GM18517 (cell line): Measurements from ENCODE around the gene SYNGR2.
A peak's percentile ranks its signal among the peaks of the same experiment; 100 is the strongest.
"Not testable (repeated sequence)": the region's sequence is repeated elsewhere in the genome, so short reads cannot be mapped to it uniquely, and the experiment has no call there.

Experiments
- ATAC-seq: cut with Tn5 transposase; IDR thresholded peaks from one replicate; pipeline ENCODE4 v1.9.1; 2021; ENCODE audit warnings: mild to moderate bottlenecking, moderate library complexity; ENCODE audit not compliant: unreplicated experiment

Gene SYNGR2

DNA sequence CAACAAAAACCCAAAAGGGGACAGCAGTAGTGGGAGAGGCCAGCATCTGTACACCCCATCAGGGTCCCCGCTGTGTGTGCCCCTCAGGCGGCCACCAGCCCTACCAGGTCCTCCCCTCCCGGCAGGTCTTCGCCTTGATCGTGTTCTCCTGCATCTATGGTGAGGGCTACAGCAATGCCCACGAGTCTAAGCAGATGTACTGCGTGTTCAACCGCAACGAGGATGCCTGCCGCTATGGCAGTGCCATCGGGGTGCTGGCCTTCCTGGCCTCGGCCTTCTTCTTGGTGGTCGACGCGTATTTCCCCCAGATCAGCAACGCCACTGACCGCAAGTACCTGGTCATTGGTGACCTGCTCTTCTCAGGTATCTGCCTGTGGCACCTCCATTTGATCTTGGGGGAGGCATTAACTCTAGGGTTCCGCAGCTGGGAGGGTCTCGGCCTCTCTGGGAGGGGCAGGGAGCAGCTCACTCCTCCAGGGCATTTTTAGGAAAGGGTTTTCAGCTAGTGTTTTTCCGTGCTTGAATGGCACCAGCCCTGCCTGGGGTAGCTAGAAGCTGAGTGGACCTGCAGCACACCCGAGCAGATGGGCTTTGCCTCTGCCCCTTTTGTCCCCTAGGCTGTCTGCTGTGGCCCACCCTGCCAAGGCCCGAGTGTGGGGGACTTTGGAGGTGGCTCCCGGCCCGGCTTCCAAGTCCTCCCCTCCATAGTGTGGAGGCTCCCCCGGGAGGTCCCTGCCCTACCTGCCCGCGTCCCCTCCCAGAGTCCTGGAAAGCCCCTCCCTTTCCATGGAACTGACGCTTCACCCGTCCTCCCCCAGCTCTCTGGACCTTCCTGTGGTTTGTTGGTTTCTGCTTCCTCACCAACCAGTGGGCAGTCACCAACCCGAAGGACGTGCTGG lies 2.6 kb downstream of the SYNGR2 start:
- ATAC-seq: no peak

DNA sequence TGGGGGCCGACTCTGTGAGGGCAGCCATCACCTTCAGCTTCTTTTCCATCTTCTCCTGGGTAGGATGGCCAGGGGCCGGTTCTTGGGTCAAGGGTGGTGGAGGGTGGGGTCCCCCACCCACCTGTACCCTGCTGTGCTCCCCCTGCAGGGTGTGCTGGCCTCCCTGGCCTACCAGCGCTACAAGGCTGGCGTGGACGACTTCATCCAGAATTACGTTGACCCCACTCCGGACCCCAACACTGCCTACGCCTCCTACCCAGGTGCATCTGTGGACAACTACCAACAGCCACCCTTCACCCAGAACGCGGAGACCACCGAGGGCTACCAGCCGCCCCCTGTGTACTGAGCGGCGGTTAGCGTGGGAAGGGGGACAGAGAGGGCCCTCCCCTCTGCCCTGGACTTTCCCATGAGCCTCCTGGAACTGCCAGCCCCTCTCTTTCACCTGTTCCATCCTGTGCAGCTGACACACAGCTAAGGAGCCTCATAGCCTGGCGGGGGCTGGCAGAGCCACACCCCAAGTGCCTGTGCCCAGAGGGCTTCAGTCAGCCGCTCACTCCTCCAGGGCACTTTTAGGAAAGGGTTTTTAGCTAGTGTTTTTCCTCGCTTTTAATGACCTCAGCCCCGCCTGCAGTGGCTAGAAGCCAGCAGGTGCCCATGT lies 3.3 kb downstream of the SYNGR2 start:
- not testable (repeated sequence) for ATAC-seq

DNA sequence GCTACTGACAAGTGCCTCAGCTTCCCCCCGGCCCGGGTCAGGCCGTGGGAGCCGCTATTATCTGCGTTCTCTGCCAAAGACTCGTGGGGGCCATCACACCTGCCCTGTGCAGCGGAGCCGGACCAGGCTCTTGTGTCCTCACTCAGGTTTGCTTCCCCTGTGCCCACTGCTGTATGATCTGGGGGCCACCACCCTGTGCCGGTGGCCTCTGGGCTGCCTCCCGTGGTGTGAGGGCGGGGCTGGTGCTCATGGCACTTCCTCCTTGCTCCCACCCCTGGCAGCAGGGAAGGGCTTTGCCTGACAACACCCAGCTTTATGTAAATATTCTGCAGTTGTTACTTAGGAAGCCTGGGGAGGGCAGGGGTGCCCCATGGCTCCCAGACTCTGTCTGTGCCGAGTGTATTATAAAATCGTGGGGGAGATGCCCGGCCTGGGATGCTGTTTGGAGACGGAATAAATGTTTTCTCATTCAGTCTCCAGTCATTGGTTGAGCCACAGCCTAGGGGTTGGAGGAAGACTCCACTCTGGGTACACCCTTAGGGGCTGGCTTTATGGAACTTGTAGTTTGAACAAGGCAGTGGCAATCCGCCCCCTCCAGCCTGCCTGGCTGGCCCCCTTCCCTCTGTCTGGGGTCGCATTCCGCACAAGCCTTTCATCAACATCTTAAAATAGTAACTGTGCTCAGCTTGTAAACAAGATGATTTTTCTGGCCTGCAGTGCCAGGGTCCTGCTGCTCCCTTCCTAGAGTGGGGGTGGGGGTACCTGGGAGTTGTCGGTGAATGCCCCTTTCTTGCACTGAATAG lies 4.1 kb downstream of the SYNGR2 start:
- ATAC-seq: no peak

DNA sequence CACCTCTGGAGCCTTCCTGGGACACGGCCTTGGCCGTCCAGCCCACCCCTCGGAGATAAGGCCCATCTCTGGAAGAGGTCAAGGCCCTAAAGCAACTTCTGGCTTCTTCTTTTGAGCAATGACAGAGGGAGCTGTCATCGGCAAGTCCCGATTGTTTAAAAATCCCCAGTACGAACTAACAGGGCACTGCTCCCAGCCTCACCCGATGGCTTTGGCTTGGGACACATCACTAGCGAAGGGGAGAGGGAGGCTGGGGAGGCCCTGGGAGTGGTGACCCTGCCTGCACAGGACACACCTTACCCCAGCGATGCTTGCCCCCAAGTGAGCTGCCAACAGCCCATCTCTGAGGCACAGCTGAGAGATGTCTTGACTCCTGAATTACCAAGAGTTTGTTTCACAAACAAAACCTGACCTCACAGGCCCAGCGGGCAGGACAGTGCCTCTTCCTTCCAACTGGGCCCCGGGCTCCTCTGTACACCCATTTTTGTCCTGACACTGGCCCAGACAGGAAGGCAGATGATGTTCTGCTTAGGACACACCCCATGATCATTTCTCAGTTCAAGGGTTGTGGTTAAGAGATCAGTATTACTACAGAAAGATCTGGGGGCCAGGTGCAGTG lies 4.8 kb downstream of the SYNGR2 start:
- ATAC-seq: no peak

DNA sequence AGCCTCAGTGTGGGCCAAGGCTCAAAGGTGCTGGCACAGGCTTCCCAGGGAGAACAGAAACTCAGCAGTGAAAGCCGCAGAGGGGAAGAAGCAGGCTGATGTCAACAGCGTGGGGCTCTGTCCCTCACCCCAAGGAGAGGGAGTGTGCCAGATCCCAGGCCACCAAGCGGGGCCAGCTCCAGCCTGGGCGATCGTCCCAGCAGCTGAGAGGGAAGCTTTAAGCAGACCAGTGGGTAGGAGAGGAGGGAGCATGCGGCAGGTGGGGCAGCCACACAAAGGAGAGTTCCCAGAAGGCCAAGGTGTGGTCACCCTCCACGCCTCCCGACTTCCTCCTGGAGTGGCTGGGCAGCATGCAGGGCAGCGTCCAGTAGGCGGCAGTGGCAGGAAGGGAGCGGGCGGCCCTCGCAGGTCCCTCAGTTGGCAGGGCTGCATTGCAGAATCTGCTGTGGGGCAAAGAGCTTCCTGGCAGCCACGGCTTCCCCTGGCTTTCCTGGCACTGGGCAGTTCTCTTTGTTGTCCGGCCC lies 6.0 kb downstream of the SYNGR2 start:
- ATAC-seq: no peak

DNA sequence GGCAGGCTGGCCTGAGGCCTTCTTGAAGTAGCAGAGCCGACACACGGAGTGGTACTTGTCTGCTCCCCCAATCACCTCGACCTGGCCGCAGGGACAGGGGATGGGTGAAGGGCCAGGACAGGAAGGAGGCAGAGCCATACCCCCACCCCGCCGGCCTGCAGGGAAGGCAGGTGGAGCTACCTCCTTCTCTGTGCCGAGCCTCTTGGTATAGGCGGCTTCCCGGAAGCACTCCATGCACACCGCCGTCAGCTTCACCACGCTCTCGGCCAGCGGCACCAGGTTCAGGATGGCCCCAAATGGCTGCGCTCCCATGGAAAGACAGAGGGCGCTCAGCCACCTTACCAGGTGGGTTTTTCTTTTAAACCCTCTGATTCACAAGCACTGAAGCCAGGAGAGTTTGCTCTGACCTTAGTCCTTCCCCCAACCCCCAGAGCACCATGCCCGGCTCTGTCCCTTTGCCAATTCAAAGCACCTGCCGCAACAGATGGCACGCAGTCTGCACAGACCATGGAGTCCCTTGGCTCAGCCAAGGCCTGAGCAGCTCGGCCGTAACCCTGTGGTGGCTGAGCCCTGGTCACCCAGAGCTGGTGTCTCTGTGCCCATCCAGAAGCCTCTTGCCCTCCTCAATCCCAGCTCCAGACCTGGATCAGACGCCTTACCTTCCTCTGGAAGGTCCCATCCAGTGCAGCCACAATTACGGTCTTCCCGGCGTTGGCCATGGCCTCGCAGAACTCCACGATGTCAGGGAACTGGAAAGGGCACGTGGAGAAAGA lies 6.7 kb downstream of the SYNGR2 start:
- ATAC-seq: no peak

DNA sequence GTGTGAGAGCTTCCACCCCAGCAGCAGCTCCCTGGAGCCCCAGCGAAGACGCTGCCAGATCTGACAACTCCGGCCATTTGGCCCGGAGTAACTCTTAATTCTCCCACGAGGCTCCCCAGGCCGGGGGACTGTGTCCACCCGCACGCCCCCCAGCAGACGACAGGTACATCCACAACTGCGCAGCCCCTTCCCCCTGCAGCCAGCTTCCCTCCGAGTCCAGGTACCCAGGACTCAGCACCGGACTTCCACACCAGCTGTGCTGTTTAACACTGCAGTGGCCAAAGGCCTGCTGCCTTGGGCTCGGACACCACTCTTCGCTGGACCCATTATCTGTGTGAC lies 7.2 kb downstream of the SYNGR2 start:
- ATAC-seq: no peak

DNA sequence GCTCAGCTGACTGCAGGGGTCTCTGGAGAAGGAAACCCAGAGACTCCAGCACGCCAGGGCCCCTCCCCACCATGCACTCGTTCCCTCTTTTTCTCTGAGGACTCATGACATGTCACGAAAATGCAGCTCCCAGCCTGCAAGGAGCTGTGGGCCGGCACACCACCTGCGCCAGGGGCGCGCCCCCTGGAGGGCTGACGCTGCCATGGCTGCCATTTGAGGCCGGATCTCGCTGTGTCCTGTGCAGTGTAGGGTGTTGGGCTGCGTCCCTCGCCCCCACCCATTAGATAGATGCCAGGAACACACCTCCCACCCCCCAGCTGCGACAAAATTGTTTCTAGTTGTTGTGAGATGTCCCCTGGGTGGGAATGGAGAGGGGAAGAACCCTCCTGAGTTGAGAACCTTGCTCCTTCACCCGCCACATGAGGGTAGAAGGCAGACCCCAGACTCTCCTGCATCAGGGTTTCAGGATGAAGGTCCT lies 8.2 kb downstream of the SYNGR2 start:
- no peak for ATAC-seq

DNA sequence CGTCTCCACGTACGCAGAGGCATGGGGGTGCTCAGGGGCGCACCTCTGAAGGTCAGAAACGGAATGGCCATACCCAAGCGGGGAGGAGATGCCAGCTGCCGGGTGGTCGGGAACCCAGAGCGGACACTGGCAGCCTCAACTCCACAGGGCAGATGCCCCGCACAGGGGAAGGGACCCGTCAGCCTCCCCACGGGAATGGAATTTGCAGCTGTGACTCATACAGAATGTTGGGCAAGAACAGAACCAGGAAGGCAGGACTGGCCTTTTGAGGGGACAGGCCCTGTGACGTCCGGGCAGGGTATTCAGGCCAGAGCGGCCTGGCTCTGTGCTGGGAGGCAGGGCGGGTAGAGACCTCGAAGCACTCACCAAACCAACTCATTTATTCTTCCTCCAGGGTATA lies 11.0 kb downstream of the SYNGR2 start:
- ATAC-seq: no peak

DNA sequence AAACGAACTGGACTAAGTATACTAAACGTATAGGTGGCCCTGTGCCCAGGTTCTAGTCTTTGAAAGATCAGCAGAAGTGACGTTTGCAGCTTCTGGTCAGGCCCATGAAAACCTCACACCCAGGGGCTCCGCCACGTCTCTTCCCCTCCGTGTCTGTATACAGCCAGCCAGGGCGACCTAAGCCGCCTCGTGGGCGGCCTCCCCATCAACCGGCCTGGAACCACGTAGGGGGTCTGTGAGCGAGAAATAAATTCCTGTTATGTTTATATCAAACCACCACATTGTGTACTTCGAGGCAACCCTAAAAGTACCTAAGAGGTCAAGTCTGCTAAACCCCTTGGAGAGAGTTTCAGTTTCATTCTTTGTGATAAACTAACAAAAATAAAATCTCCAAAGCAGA lies 11.7 kb downstream of the SYNGR2 start:
- ATAC-seq: no peak

DNA sequence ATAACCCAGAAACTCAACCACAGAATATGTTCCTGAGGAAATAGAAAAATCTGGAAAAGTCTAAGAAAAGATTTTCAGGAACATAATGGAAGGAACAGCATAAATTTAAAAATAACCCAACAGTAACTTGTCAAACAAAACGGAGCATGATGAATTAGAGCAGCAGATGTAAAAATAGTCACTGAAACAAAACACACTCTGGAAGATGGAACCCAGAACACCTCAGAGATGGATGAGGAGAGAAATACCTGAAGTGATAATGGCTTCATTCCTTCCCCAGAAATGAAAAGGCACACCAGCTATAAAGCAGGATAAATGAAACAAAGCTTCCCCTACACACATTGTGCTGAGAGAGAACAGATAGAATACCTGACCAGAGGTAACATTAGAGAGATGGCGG lies 12.1 kb downstream of the SYNGR2 start:
- no peak for ATAC-seq

DNA sequence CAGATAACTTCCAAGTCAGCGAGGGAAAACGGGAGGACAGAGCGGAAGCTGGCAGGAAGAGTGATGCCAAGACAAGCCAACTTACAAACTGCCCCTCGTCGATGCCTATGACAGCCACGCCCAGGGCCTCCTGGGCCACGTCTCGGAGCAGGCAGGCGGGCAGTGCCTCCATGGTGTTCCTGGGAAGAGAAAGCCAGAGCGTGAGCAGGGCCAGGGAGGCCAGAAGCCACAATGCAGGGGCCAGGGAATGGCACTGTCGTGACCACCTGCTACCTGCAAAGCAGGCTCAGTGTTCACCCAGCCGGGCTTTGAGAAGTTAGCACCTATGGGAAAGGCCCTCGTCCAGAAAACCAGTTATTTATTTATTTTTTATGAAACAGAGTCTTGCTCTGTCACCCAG lies 14.1 kb downstream of the SYNGR2 start:
- ATAC-seq: no peak

DNA sequence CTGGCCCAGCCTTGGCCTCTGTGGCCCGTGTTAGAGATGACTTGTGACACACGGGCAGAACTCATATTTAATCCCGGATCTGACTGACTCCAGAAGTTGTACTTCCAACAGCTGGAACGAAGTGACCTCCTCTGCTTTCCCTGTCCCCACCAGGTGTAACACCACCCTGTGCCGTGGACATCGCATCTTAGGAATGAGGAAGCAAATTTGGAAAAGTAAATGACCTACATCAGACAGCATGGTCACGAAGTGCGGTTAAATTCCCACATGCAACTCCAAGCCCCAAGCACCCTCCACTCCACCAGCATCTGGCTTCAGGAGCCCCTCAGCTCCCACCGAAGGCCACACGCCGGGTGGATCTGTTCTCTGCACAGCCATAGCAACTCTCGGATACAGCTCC lies 15.5 kb downstream of the SYNGR2 start:
- ATAC-seq: no peak

DNA sequence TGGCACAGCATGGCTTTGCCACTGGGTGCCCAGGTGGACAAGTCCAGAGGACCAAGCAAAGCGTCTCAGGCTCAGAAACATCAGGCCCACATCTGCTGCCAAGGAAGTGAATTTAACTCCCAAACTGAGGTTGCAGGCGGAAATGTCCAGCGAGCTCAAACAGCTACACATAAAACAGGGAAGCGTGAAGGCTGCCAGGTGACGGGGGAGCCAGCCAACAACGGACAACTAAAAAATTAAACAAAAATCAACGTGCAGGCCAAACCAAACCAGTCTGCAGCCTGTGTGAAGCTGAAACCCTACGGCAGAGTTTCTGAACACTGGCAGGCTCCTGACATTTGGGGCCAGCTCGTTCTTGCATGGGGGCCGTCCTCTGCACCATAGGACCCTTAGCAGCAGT lies 16.0 kb downstream of the SYNGR2 start:
- ATAC-seq: no peak

DNA sequence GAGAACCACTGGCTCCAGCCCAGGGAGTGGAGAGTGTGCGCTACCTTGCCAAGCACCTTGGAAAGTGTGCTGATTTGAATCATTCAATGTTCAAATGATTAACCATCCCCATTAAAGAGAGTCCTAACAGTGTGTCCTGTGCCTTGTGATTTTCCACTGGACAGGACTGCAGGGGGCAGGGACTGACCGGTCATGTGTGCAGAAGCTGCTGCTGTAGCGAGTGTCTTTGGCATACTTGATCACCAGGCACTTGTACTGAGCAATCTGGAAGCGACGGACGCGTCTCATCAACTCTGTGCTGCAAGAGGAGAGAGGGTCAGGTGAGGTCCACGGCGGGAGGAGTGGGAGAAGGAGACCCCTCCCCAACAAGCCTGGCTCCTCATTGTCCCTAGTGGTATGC lies 16.5 kb downstream of the SYNGR2 start:
- no peak for ATAC-seq

DNA sequence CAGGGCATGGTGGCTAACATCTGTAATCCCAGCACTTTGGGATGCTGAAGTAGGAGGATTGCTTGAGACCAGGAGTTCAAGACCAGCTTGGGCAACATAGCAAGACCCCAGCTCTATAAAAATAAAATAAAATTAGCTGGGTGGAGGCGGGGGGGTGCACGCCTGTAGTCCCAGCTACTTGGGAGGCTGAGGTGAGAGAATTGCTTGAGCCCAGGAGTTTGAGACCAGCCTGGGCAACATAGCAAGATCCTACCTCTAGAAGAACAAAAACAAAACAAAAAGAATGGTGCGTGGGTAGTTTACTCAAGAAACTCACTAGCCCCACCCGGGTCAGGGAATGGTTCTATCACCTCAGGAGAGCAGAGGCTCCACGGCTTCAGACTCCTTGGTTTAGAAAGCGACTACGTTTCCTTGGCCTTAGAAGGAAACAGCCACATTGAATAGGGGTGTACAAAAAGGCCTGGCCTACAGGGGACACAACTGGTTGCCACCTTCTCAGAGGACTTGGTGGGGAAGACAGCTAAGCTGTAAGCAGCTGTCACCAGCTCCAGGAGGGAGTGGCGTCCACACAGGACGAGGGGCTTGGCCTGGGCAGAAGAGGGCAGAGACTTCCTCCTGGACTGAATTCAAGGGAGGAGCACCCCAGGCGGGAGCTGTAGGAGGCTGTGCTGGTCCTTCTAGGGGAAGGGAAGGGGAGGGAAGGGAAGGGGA lies 17.8 kb downstream of the SYNGR2 start:
- no peak for ATAC-seq

DNA sequence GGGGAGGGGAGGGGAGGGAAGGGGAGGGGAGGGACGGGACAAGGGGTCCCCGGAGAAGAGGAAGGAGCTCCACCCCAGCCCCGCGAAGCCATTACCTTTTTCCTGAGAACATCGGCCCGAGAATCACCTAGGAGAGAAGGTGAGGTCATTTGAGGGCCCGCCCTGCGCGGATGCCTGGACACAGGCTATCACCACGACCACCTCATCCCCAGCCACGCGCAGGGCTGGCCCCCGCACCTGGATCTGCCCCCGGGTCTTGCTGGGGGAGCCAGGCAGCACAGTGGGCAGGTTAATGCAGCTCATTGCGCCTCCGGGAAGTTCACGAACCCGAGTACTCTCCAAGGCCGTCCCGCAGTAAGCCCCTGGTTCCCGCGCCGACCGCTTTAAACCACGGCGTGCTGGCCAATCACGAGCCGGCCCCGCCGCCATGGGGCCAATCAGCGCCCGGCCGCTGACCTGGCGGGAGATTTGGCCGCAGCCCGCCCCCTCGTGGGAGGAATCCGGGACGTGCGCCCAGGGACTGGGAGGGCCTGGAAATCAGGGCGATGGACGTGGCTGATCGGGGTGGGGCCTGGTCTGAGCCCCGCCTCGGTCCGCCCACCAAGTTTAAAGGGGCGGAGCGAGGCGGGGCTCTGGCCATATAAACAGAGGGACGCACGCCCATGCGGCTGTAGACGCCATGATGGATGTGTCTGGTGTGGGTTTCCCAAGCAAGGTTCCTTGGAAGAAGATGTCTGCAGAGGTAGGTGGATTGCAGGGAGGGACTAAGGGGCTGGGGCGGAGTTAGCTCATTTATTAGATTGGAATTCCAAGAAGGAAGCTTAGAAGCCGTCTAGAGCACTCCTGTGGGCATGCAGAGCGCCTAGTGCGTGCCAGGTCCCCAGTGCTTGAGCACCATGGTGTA lies 18.6 kb downstream of the SYNGR2 start, which contains the start of the genes AFMID and TK1:
TSS of gene AFMID (plus strand) at position 671 of the 904 bp plus-strand sequence. CDS start at position 680, 9 bp downstream.
TSS of gene TK1 (minus strand) at position 361 of the 904 bp plus-strand sequence. CDS start at position 303, 58 bp downstream.
- ATAC-seq: peak; percentile 74

DNA sequence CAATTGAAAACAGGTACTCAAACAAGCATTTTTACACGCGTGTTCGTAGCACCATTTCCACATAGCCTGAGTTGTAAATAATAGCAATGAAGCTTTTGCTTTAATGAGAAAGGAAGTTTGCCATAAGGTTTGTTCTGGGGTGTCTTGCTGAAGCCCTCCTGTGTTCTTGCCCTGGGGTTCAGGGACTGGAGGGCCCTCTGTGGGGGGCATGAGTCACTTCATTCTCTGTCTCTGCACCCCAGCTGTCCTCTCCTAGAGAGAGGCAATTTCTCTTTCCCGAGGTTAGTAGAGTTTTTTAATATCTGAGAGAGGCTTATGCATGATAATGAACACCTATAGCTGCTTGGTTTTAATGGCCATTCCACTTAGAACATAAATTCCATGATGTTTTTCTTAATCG lies 28.3 kb downstream of the SYNGR2 start:
- no peak for ATAC-seq
